PC-3 (cell line): ENCODE data around the gene THNSL1.

Experiments used
- CTCF ChIP-seq: fragments of 300-600 bp; sonication (generic); conservative IDR thresholded peaks from 2 replicates; pipeline ENCODE4 v1.5.1; 2017; ENCODE audit warnings: antibody characterized with exemption, low read depth, mild to moderate bottlenecking, low read length
- EZH2 ChIP-seq: fragments of 300-600 bp; sonication (generic); IDR thresholded peaks from one replicate; pipeline ENCODE4 v1.6.1; 2017; ENCODE audit warnings: antibody characterized with exemption, mild to moderate bottlenecking, low read length; ENCODE audit not compliant: unreplicated experiment
- EZH2phosphoT487 ChIP-seq: fragments of 300-600 bp; sonication (generic); IDR thresholded peaks from 2 replicates; pipeline ENCODE4 v1.6.1; 2018; ENCODE audit warnings: mild to moderate bottlenecking, antibody characterized with exemption, low read length, borderline replicate concordance

DNA sequence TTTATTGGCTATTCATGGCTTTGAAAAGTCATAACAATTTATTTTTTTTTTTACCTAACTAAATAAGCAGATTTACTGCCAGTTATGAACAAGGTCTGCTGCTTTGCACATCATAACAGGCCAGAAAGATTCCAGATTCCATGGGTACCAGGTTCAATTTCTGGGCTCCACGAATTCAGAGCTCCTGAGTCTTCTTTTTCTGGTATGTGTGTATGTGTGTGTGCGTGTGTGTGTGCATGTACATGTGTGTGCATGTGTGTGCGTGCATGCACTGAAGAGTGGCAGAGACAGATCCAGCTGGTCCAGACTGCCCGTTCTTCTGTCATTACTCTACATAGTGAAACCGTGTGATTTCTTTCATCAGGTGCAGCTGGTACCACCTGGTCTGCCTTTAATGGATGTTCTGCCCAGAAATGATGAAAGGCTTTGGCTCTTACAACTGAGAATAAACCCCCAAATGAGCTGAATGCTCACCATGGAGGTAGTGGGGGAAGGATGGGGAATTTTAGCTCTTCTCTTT lies 49.4 kb upstream of the THNSL1 start:
- no peak for TF ChIP-seq EZH2
- TF ChIP-seq CTCF, result no peak
- no peak for TF ChIP-seq EZH2phosphoT487
